HG03521 (cell line): ENCODE results near the gene TEX54.
"Not testable (repeated sequence)": the region's sequence is repeated elsewhere in the genome, so short reads cannot be mapped to it uniquely, and the experiment has no call there.

Experiments
- ATAC-seq: cut with Tn5 transposase; IDR thresholded peaks from one replicate; pipeline ENCODE4 v1.9.1; 2021; ENCODE audit warnings: mild to moderate bottlenecking, moderate library complexity; ENCODE audit not compliant: unreplicated experiment

TEX54 gene

DNA sequence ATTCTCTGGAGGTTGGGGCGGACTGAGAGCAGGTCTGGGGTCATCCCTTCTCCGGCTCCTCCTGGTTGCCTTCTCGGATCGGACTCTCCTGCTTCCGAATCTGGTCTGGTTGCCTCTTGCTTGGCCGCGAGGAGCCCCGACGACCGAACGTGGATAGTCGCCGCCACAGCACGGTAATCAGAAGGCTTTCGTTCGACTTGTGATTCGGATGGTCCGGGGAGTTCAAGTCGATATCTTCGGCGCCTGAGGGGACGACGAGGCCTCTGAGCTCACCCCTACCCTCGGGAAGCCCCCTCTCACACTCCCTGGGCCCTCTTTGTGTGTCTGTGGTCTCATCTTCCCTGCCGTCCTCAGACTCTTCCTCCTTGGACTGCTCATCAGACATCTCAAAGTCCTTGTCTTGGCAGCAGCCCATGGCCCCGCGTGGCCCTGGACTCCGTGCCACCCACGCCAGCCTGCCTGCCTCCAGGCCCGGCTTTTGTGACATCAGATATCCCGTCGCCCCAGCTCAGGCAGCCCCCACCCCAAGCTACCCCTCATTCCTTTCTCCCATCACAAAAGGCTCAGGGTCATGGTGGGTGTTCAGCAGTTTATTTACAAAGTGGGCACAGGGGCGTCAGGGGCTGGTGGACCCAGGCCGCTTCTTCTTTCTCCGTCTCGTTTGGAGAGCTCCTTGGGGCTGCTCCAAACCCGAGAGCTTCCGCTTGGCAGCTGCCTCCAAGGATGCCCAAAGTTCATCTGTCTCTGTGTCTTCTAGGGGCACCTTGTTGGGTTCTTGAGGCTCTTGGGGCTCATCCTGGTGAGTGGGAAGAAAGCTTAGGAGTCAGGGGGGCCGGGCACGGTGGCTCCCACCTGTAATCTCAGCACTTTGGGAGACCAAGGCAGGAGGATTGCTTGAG lies at the start of gene TEX54:
TSS of gene TEX54 (minus strand) at position 506 of the 899 bp plus-strand sequence.
- ATAC-seq, result peak; percentile 10

GRCh38 chr11:62882431-62882749 lies 49.7 kb upstream of the TEX54 start:
- ATAC-seq, result no peak

GRCh38 chr11:62881579-62882430 lies 49.2 kb upstream of the TEX54 start:
- peak; percentile 37 for ATAC-seq

- peak; percentile 62 for ATAC-seq
Measured at GRCh38 chr11:62880803-62881578, 48.4 kb upstream of the TEX54 start, which contains the start of gene SLC3A2. TSS of gene SLC3A2 (plus strand) at chr11:62880896. CDS start at chr11:62881024, 128 bp downstream.

- no peak for ATAC-seq
Measured at GRCh38 chr11:62880231-62880802, 47.7 kb upstream of the TEX54 start.

DNA sequence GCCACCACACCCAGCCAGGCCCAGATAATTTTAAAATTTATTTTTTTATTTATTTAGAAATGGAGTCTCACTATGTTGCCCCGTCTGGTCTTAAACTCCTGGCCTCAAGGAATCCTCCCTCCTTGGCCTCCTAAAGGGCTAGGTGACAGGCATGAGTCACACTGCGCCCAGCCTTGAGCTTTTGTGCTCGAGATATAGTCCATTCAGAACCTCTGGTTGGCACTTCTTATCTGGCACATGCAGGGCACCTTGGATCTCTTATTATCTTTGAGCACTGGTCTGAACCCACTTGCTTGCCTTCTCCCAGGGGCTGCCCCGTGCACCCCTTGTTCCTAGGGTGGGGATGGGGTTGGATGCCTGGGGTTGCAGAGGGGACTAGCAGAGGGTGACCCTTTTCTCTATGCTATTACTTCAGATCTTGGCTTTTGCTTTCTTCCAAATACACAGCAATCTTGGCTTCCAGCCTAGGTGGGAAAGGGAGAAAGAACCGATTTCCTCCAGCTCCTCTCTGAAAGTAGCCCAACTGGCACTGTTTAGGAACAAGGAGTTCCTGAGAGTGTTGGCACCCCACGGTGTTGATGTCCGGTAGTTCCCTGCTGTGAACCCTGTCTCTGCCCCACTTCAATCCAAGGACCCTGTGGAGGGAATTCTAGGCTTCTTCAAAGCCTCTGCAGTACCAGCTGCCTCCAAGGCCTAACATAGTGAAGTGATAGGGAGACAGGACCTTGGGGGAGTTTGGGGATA lies 46.8 kb upstream of the TEX54 start:
- no peak for ATAC-seq

- no peak for ATAC-seq
Measured at GRCh38 chr11:62876712-62877111, 44.1 kb upstream of the TEX54 start.

DNA sequence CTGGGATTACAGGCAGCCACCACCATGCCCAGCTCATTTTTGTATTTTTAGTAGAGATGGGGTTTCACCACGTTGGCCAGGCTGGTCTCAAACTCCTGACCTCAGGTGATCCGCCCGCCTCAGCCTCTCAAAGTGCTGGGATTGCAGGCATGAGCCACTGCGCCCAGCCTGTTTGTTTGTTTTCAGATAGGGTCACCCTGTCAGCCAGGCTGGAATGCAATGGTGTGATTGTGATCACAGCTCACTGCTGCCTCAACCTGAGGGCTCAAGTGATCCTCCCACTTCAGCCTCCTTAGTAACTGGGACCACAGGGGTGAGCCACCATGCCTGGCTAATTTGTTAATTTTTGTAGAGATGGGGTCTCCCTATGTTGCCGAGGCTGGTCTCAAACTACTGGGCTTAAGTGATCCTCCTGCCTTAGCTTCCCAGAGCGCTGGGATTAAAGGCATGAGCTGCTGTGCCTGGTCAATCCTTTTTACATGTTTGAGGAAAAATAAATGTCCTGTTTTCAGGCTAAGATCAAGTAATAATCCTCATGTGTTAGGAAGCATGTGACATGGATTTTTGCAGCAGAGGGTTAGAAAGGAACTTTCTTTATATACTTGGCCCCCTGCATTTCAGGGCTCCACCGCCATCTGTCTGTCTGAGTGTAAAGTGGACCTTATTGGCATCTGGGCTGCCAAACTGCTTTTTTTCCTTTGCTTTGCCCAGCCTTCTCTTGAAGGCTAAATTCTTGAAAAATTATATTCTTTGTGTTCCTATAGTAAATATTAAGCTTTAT lies 43.2 kb upstream of the TEX54 start:
- ATAC-seq, result no peak

DNA sequence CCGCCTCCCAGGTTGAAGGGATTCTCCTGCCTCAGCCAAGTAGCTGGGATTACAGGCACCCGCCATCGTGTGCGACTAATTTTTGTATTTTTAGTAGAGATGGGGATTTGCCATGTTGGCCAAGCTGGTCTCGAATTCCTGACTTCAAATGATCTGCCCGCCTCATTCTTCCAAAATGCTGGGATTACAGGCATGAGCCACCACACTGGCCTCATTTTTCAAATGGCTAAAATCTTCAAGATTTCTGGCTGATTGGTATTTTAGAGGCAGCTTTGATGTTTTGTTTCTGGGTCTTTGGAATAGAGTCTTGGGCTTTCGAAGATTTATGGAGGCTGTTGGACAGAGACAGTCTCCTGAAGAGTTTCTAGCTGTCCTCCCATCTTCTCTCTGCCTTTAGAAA lies 42.2 kb upstream of the TEX54 start:
- ATAC-seq, result no peak

DNA sequence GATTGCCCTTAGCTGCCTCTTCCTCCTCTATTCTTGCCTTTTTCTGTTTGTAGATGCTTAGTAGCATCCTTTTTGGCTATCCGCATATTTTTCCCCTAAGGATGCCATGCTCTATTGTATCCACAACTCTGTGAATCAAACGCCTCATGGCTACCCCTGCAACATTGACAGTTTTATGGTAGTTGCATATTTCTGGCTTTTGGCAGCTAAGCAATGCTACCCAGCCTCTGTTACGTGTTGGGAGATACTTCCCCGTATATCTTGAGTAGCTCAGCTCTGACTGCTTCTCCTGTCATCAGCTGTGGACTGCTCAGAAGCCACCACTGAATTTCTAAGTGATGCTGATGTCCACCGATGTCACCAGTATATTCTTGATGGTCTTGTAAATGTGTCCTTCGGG lies 33.0 kb upstream of the TEX54 start:
- no peak for ATAC-seq

DNA sequence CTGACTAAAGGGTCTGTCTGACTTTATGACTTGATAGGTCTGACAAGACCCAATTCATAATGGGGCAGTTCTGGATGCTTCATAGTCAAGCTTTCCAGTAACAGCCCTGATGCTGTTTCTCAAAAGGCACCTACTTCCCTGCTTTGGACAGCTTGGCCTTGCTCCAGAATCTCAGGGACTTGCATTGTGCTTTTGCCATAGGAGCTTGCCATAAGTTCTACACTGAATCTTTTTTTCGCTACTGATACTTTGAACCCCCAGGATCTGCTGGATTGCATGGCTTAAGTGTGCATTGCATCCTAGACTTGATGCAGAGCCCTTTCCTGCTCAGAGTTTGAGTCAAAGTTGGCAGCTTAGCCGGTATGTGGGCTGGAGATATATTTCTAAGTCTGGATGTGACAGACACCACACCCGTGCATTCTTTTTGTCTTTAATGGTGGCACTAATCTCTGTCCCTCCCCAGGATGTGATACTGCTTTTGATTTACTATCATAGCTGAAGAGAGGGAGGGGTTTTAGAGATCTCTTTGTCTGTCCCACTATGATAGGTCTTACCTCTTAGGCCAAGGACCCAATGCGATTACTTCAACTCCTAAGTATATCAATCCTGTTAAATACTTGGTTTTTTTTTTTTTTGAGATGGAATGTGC lies 31.2 kb upstream of the TEX54 start:
- ATAC-seq, result no peak

- ATAC-seq, result not testable (repeated sequence)
Measured at GRCh38 chr11:62861564-62862192, 29.0 kb upstream of the TEX54 start.

DNA sequence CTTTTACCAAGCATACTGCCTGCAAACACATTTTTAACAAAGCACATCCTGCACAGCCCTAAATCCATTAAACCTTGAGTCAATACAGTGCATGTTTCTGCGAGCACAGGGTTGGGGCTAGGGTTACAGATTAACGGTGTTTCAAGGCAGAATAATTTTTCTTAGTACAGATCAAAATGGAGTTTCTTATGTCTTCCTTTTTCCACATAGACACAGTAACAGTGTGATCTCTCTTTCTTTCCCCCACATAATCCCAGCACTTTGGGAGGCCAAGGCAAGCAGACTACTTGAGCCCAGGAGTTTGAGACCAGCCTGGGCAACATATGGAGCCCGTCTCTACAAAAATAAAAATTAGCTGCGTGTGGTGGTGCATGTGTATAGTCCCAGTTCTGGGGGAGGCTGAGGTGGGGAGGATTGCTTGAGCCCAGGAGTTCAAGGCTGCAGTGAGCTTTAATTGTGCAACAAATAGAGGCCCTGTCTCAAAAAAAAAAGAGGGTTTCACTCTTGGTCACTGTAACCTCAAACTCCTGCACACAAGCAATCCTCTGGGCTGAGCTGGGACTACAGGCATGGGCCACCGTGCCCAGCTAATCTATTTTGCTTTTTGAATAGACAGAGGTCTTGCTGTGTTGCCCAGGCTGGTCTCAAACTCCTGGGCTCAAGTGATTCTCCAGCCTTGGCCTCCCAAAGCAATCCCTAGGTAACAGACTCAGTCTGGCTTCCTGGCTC lies 28.4 kb upstream of the TEX54 start:
- no peak for ATAC-seq

- not testable (repeated sequence) for ATAC-seq
Measured at GRCh38 chr11:62859281-62859703, 26.7 kb upstream of the TEX54 start.

DNA sequence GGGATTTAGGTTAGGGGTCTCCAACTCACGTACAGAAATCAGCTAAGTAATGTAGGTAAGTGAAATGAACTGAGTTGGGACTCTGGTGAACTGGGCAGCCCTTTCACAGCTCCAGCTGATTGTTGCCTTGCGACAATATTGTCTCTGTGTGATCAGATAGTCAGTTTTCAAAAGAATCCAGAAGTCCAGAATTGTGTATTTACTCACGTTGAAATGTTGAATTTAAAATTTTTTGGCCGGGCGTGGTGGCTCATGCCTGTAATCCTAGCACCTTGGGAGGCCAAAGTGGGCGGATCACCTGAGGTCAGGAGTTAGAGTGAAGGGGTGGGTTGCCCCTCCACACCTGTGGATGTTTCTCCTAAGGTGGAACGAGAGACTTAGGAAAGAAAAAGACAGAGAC lies 25.6 kb upstream of the TEX54 start:
- no peak for ATAC-seq

GRCh38 chr11:62857541-62857982 lies 24.9 kb upstream of the TEX54 start:
- no peak for ATAC-seq

DNA sequence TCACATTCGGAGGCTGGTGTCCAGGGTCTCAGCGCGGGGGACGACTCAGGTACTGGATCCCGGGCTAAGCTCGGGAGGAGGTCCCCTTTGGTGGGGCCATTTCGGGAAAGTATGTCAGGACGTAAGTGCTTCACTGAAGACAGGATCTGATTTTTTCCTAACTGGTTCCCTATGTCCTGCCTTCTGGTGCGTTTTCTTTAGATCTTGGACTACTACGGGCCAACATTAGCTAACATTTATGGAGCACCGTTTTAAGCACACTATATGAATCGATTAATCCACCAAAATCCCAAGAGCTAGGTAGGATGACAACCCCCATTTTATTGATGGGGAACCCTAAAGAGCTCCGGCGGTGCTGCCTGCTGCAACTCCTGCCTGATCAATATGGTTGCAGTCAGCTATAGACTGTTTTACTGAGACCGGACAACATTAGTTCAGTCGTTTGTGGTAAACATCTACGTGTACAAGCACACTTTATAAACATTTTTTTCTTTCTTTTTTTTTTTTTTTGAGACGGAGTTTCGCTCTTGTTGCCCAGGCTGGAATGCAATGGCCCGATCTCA lies 23.8 kb upstream of the TEX54 start:
- ATAC-seq, result no peak
